SK-N-MC (cell line): ENCODE results near the gene TMCO4.
A peak's percentile ranks its signal among the peaks of the same experiment; 100 is the strongest.

Experiments used
- DNase-seq: peaks from one replicate; pipeline ENCODE4 v3.0.0-alpha.2; 2011; ENCODE audit warnings: low read depth, low spot score
- H3K27ac ChIP-seq: fragments of 200-600 bp; sonication (generic); 2 replicates; pipeline ENCODE4 v1.5.1; 2016; ENCODE audit warnings: mixed run types
- H3K36me3 ChIP-seq: fragments of 200-600 bp; sonication (generic); 2 replicates; pipeline ENCODE4 v1.6.1; 2017; ENCODE audit warnings: antibody characterized with exemption, low read length, mixed read lengths; ENCODE audit not compliant: insufficient read depth
- H3K4me3 ChIP-seq: fragments of 200-600 bp; sonication (generic); 2 replicates; pipeline ENCODE4 v1.5.1; 2016
- H3K9ac ChIP-seq: fragments of 200-600 bp; sonication (generic); 2 replicates; pipeline ENCODE4 v1.8.0; 2017; ENCODE audit warnings: mixed run types, mixed read lengths; ENCODE audit not compliant: insufficient read length
- H3K9me3 ChIP-seq: fragments of 200-600 bp; sonication (generic); 2 replicates; pipeline ENCODE4 v1.6.1; 2017; ENCODE audit warnings: low read depth, mild to moderate bottlenecking, antibody characterized with exemption, low read length, moderate library complexity, mixed read lengths
- EZH2 ChIP-seq: fragments of 200-600 bp; sonication (generic); IDR thresholded peaks from one replicate; pipeline ENCODE4 v1.6.1; 2017; ENCODE audit warnings: antibody characterized with exemption
- FOXP2 ChIP-seq: optimal IDR thresholded peaks from 2 replicates; pipeline ENCODE3; 2011; ENCODE audit warnings: mild to moderate bottlenecking, moderate library complexity; ENCODE audit not compliant: insufficient read depth; ENCODE audit errors: extremely low read length, control extremely low read depth
- POLR2AphosphoS5 ChIP-seq: IDR thresholded peaks from 2 replicates; pipeline ENCODE4 v1.6.1; 2012; ENCODE audit warnings: mild to moderate bottlenecking, low read depth, low read length, borderline replicate concordance

TMCO4 gene

GRCh38 chr1:19717467-19717866 lies 82.2 kb downstream of the TMCO4 start:
- TF ChIP-seq POLR2AphosphoS5 (no peak), EZH2 (no peak), FOXP2 (no peak)
- Histone ChIP-seq H3K9me3 (no peaks in the 10 kb centered on the region), H3K4me3 (no peak overlapping the region), H3K9ac (no peak overlapping the region), H3K27ac (no peak overlapping the region), H3K36me3 (no peaks in the 10 kb centered on the region)
- no peak for DNase-seq

GRCh38 chr1:19715334-19716203 lies 84.1 kb downstream of the TMCO4 start:
- no peak for TF ChIP-seq EZH2
- H3K27ac ChIP-seq, result no peak overlapping the region
- H3K9ac ChIP-seq, result no peak overlapping the region
- no peaks in the 10 kb centered on the region for H3K9me3 ChIP-seq
- DNase-seq, result peak; percentile 94
- H3K4me3 ChIP-seq, result no peak overlapping the region
- H3K36me3 ChIP-seq, result no peaks in the 10 kb centered on the region

GRCh38 chr1:19712928-19713327 lies 86.8 kb downstream of the TMCO4 start:
- no peak for DNase-seq
- H3K9ac ChIP-seq, result no peak overlapping the region
- TF ChIP-seq EZH2, result no peak
- no peaks in the 10 kb centered on the region for H3K36me3 ChIP-seq
- no peak overlapping the region for H3K27ac ChIP-seq
- no peaks in the 10 kb centered on the region for H3K9me3 ChIP-seq
- no peak overlapping the region for H3K4me3 ChIP-seq

- Histone ChIP-seq H3K9ac (no peak overlapping the region), H3K4me3 (no peak overlapping the region), H3K36me3 (no peaks in the 10 kb centered on the region), H3K9me3 (no peaks in the 10 kb centered on the region), H3K27ac (no peak overlapping the region)
- DNase-seq, result no peak
- no peak for TF ChIP-seq FOXP2
- no peak for TF ChIP-seq EZH2
- TF ChIP-seq POLR2AphosphoS5, result no peak
Measured at GRCh38 chr1:19710825-19711611, 88.7 kb downstream of the TMCO4 start.

GRCh38 chr1:19709260-19709793 lies 90.4 kb downstream of the TMCO4 start:
- TF ChIP-seq EZH2 (no peak), FOXP2 (no peak), POLR2AphosphoS5 (no peak)
- no peak overlapping the region for H3K4me3 ChIP-seq
- no peak overlapping the region for H3K9ac ChIP-seq
- no peak for DNase-seq
- H3K36me3 ChIP-seq, result no peaks in the 10 kb centered on the region
- H3K27ac ChIP-seq, result no peak overlapping the region
- no peaks in the 10 kb centered on the region for H3K9me3 ChIP-seq

GRCh38 chr1:19708567-19709110 lies 91.1 kb downstream of the TMCO4 start:
- H3K4me3 ChIP-seq, result no peak overlapping the region
- DNase-seq, result no peak
- no peak for TF ChIP-seq EZH2
- no peak for TF ChIP-seq FOXP2
- TF ChIP-seq POLR2AphosphoS5, result no peak
- no peak overlapping the region for H3K9ac ChIP-seq
- H3K27ac ChIP-seq, result no peak overlapping the region
- no peaks in the 10 kb centered on the region for H3K36me3 ChIP-seq
- no peaks in the 10 kb centered on the region for H3K9me3 ChIP-seq

GRCh38 chr1:19706136-19706535 lies 93.6 kb downstream of the TMCO4 start:
- no peak for DNase-seq
- H3K27ac ChIP-seq, result no peak overlapping the region
- TF ChIP-seq FOXP2 (no peak), POLR2AphosphoS5 (no peak), EZH2 (no peak)
- no peaks in the 10 kb centered on the region for H3K36me3 ChIP-seq
- H3K4me3 ChIP-seq, result no peak overlapping the region
- H3K9ac ChIP-seq, result no peak overlapping the region
- H3K9me3 ChIP-seq, result no peaks in the 10 kb centered on the region

GRCh38 chr1:19705464-19705863 lies 94.3 kb downstream of the TMCO4 start:
- DNase-seq, result no peak
- Histone ChIP-seq H3K9me3 (no peaks in the 10 kb centered on the region), H3K27ac (no peak overlapping the region), H3K9ac (no peak overlapping the region), H3K36me3 (no peaks in the 10 kb centered on the region), H3K4me3 (no peak overlapping the region)
- no peak for TF ChIP-seq POLR2AphosphoS5
- TF ChIP-seq FOXP2, result no peak
- TF ChIP-seq EZH2, result no peak
